MM.1S (cell line): ENCODE data around the gene CHMP2A.

Experiments
- DNase-seq: peaks from one replicate; pipeline ENCODE4 v3.0.0-alpha.2; 2015
- H2AFZ ChIP-seq: fragments of 300-600 bp; sonication (generic); 2 replicates; pipeline ENCODE4 v1.6.0; 2016; ENCODE audit warnings: antibody characterized with exemption, low read length
- H3F3A ChIP-seq: fragments of 300-600 bp; sonication (generic); 2 replicates; pipeline ENCODE4 v1.6.1; 2016; ENCODE audit warnings: mild to moderate bottlenecking, antibody characterized with exemption, low read length, moderate library complexity, mixed read lengths; ENCODE audit not compliant: insufficient read depth
- H3K27ac ChIP-seq: fragments of 300-600 bp; sonication (generic); 2 replicates; pipeline ENCODE4 v1.5.1; 2016; ENCODE audit warnings: mild to moderate bottlenecking, low read length
- H3K27me3 ChIP-seq: fragments of 300-600 bp; sonication (generic); replicated peaks from 2 replicates; pipeline ENCODE4 v1.6.0; 2016; ENCODE audit warnings: low read length; ENCODE audit not compliant: insufficient read depth
- H3K36me3 ChIP-seq: fragments of 300-600 bp; sonication (generic); replicated peaks from 2 replicates; pipeline ENCODE4 v1.6.1; 2016; ENCODE audit warnings: mild to moderate bottlenecking, low read length, mixed read lengths; ENCODE audit not compliant: insufficient read depth
- H3K4me1 ChIP-seq: fragments of 300-600 bp; sonication (generic); 2 replicates; pipeline ENCODE4 v1.6.1; 2016; ENCODE audit warnings: low read length, mixed read lengths
- H3K4me2 ChIP-seq: fragments of 300-600 bp; sonication (generic); 2 replicates; pipeline ENCODE4 v1.6.0; 2016; ENCODE audit warnings: low read depth, low read length
- H3K4me3 ChIP-seq: fragments of 300-600 bp; sonication (generic); 2 replicates; pipeline ENCODE4 v1.5.1; 2016; ENCODE audit warnings: low read length, mixed read lengths
- H3K79me2 ChIP-seq: fragments of 300-600 bp; sonication (generic); 2 replicates; pipeline ENCODE4 v1.6.1; 2016; ENCODE audit warnings: mixed run types, low read length, mixed read lengths
- H3K9ac ChIP-seq: fragments of 300-600 bp; sonication (generic); 2 replicates; pipeline ENCODE4 v1.6.1; 2016; ENCODE audit warnings: low read length, mixed read lengths
- H3K9me2 ChIP-seq: fragments of 300-600 bp; sonication (generic); replicated peaks from 2 replicates; pipeline ENCODE4 v1.6.1; 2016; ENCODE audit warnings: mild to moderate bottlenecking, low read length, mixed read lengths; ENCODE audit not compliant: insufficient read depth
- H3K9me3 ChIP-seq: fragments of 300-600 bp; sonication (generic); replicated peaks from 2 replicates; pipeline ENCODE4 v1.6.1; 2016; ENCODE audit warnings: mild to moderate bottlenecking, low read length, mixed read lengths; ENCODE audit not compliant: insufficient read depth
- H4K20me1 ChIP-seq: fragments of 300-600 bp; sonication (generic); 2 replicates; pipeline ENCODE4 v1.6.1; 2016; ENCODE audit warnings: mild to moderate bottlenecking, low read length, moderate library complexity, mixed read lengths; ENCODE audit not compliant: insufficient read depth
- EZH2 ChIP-seq: fragments of 300-600 bp; sonication (generic); optimal IDR thresholded peaks from 2 replicates; pipeline ENCODE3; 2017; ENCODE audit warnings: low read depth, mild to moderate bottlenecking, antibody characterized with exemption, low read length, mixed read lengths
- EZH2phosphoT487 ChIP-seq: fragments of 300-600 bp; sonication (generic); IDR thresholded peaks from 2 replicates; pipeline ENCODE4 v1.6.1; 2018; ENCODE audit warnings: antibody characterized with exemption, low read length
- TF ChIP-seq, protein P1 (sequence below): fragments of 300-600 bp; sonication (generic); IDR thresholded peaks from 2 replicates; pipeline ENCODE4 v1.5.1; 2016; ENCODE audit warnings: antibody characterized with exemption, low read length, mixed read lengths

Gene CHMP2A

DNA sequence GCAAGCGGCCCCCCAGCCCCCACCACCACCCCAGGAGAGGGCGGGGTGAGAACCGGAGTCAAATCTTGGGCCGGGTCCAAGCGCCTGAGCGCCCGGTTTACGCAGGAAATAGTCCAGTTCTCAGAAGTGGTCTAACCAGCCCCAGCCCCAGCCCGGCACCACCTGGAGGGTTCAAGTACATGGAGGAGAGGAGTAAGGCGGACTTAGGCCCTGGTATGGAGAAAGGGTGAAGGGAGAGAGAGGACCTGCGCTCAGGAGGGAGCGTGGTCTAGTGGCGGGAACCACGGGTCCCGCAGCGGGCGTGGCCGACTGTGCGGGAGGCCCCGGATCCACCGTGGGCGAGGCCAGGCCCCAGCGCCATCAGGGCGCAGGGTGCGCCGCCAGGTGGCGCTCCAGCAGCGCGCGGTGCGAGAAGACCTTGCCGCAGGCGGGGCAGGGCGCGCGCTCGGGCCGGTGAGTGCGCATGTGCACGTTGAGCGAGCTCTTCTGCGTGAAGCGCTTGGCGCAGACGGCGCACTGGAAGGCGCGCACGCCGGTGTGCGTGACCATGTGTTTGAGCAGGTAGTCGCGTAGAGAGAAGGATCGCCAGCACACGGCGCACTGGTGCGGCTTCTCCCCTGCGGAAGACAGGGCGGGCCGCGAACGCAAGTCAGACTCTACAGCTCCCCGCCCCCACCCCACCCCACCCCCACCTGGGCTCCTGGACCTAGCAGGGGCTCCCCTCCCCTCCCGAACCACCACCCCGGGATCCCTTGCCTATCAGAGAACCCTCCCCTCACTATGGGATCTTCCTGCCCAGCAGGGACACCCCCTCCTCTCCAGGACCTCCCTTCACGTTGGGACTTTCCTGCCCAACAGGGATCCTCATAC is 41.0 kb downstream of the CHMP2A start:
- Histone ChIP-seq H4K20me1 (no peaks in the 10 kb centered on the region), H3K9me3 (no peaks in the 10 kb centered on the region), H3K27ac (no peak overlapping the region), H3K9ac (no peak overlapping the region), H3K9me2 (no peaks in the 10 kb centered on the region), H2AFZ (no peak overlapping the region), H3F3A (peaks cover 3% of the 10 kb centered on the region; the same call in 1 of the 2 replicates), H3K4me2 (no peak overlapping the region), H3K4me3 (no peak overlapping the region; the same call in 1 of the 2 replicates), H3K79me2 (peaks cover 10% of the 10 kb centered on the region), H3K36me3 (no peaks in the 10 kb centered on the region), H3K4me1 (peaks cover 5% of the 10 kb centered on the region; the same call in 1 of the 2 replicates), H3K27me3 (no peaks in the 10 kb centered on the region)
- TF ChIP-seq, protein P1, sequence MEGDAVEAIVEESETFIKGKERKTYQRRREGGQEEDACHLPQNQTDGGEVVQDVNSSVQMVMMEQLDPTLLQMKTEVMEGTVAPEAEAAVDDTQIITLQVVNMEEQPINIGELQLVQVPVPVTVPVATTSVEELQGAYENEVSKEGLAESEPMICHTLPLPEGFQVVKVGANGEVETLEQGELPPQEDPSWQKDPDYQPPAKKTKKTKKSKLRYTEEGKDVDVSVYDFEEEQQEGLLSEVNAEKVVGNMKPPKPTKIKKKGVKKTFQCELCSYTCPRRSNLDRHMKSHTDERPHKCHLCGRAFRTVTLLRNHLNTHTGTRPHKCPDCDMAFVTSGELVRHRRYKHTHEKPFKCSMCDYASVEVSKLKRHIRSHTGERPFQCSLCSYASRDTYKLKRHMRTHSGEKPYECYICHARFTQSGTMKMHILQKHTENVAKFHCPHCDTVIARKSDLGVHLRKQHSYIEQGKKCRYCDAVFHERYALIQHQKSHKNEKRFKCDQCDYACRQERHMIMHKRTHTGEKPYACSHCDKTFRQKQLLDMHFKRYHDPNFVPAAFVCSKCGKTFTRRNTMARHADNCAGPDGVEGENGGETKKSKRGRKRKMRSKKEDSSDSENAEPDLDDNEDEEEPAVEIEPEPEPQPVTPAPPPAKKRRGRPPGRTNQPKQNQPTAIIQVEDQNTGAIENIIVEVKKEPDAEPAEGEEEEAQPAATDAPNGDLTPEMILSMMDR, result no peak
- TF ChIP-seq EZH2 (no peak), EZH2phosphoT487 (no peak)
- DNase-seq, result no peak

DNA sequence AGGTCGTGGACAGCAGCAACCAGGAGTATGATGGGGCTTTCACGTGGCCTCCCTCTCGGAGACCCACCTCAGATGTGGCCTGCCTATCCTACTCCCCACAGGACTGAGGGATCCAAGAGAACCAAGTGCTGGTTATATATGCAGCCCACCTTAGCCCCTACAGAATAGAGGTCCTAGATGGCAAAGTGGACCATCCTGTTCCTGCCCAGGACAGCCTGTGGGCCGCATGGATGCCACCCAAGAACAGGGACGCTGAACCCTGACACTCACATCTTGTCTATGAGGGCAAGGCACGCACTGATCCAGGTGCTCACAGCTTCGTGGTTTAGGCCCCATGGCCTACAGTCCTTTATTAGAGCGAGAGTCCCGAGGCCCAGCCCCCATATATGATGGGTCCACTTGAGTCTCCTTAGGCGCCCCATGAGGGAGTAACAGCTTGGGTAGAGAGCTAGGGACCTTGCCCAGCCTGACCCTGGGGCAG is 41.7 kb downstream of the CHMP2A start:
- Histone ChIP-seq H2AFZ (no peak overlapping the region), H3K9me3 (no peaks in the 10 kb centered on the region), H3K4me2 (no peak overlapping the region), H3K27me3 (no peaks in the 10 kb centered on the region), H3K4me3 (no peak overlapping the region), H3F3A (no peaks in the 10 kb centered on the region), H3K9me2 (no peaks in the 10 kb centered on the region), H3K9ac (no peak overlapping the region), H3K36me3 (no peaks in the 10 kb centered on the region), H3K4me1 (no peaks in the 10 kb centered on the region), H4K20me1 (no peaks in the 10 kb centered on the region), H3K79me2 (peaks cover 3% of the 10 kb centered on the region), H3K27ac (no peak overlapping the region)
- DNase-seq, result no peak
- TF ChIP-seq, protein P1, result no peak
- TF ChIP-seq EZH2phosphoT487 (no peak), EZH2 (no peak)

DNA sequence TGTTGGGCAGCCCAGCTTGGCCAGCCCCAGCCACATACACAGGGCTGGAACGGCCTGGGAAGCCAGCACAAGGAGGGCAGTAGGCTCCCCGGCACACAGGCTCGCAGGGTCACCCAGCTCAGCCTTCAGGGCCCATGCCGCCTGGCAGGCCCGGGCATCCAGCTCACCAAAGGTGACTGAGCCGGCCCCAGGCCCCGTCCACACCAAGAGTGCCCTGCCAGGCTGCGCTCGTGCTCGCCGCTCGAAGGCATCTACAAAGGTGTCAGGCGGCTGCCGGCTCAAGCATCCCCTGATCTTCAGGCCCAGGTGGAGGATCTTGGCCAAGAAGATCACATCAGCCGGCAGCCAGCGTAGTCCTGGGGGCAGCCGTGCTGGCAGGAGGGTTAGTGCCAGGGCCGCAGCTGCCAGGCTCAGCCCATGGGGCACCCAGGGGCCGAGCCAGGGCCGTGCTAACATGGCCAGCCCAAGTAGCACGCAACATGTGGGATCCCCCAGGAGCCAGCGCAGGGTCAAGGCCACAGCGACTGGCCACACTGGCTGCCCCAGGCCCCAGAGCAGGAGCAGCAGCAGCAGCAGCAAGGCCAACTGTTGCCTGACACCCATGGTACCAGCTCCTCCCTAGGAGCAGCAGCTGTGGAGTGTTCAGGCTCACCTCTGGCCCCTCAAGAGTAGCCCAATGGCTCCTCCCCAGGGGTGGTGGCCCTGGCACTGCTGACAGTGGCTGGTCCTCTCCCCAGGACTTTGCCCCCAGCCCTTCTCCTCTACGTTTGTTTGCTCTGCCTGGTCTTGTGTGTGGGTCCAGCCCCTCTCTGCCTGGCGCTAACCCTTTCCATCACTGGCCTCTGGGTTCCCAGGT is 43.3 kb downstream of the CHMP2A start, which contains the start of gene SLC27A5:
TSS of gene SLC27A5 (minus strand) at position 640 of the 856 bp plus-strand sequence. CDS start at position 603, 37 bp downstream.
- TF ChIP-seq EZH2 (no peak), EZH2phosphoT487 (no peak)
- no peak within 1 kb of the TSS for H3K4me2 ChIP-seq
- H3K27me3 ChIP-seq, result no peaks in the 10 kb centered on the region

More for the DNA sequence above, 43.3 kb downstream of the CHMP2A start, which contains the start of gene SLC27A5:
- H3K9me3 ChIP-seq, result no peaks in the 10 kb centered on the region
- H3K36me3 ChIP-seq, result no peaks in the 10 kb centered on the region
- H3K9ac ChIP-seq, result no peak within 1 kb of the TSS
- no peaks in the 10 kb centered on the region for H4K20me1 ChIP-seq
- H3F3A ChIP-seq, result no peaks in the 10 kb centered on the region
- H3K27ac ChIP-seq, result no peak within 1 kb of the TSS
- no peaks in the 10 kb centered on the region for H3K4me1 ChIP-seq
- H3K79me2 ChIP-seq, result no peaks in the 10 kb centered on the region
- no peak for DNase-seq
- no peak within 1 kb of the TSS for H3K4me3 ChIP-seq
- no peak within 1 kb of the TSS for H2AFZ ChIP-seq
- H3K9me2 ChIP-seq, result no peaks in the 10 kb centered on the region
